HFF-Myc (cell line): ENCODE results near the gene NPB.

Source experiments
- DNase-seq: peaks from one replicate; pipeline ENCODE4 v3.0.0-alpha.2; 2011; ENCODE audit warnings: low read depth; ENCODE audit errors: extremely low read depth
- H3K4me3 ChIP-seq: replicated peaks from 2 replicates; pipeline ENCODE4 v1.5.1; 2011; ENCODE audit warnings: low read depth, mild to moderate bottlenecking, control low read depth, low read length
- CTCF ChIP-seq: IDR thresholded peaks from 2 replicates; pipeline ENCODE4 v1.5.1; 2012; ENCODE audit warnings: mild to moderate bottlenecking, low read depth, low read length, control low read depth; ENCODE audit errors: missing control alignments

The NPB gene

GRCh38 chr17:81901167-81902022 lies 643 bp upstream of the NPB start:
- no peak for TF ChIP-seq CTCF
- H3K4me3 ChIP-seq, result no peak overlapping the region
- DNase-seq, result no peak

GRCh38 chr17:81902653-81903414 lies 796 bp downstream of the NPB start:
- TF ChIP-seq CTCF, result no peak
- DNase-seq, result no peak
- H3K4me3 ChIP-seq, result no peak overlapping the region

- no peak for TF ChIP-seq CTCF
- no peak overlapping the region for H3K4me3 ChIP-seq
- DNase-seq, result no peak
Observed at GRCh38 chr17:81903415-81903831, 1.4 kb downstream of the NPB start.

- no peak for TF ChIP-seq CTCF
- no peak for DNase-seq
- no peak overlapping the region for H3K4me3 ChIP-seq
Observed at GRCh38 chr17:81903896-81904599, 2.0 kb downstream of the NPB start.

GRCh38 chr17:81904600-81905423 lies 2.8 kb downstream of the NPB start:
- no peak for TF ChIP-seq CTCF
- no peak for DNase-seq
- no peak overlapping the region for H3K4me3 ChIP-seq

- no peak overlapping the region for H3K4me3 ChIP-seq
- DNase-seq, result no peak
- no peak for TF ChIP-seq CTCF
Observed at GRCh38 chr17:81905424-81905875, 3.4 kb downstream of the NPB start.
